Measurements from ENCODE around the gene MED28.

The MED28 gene

DNA sequence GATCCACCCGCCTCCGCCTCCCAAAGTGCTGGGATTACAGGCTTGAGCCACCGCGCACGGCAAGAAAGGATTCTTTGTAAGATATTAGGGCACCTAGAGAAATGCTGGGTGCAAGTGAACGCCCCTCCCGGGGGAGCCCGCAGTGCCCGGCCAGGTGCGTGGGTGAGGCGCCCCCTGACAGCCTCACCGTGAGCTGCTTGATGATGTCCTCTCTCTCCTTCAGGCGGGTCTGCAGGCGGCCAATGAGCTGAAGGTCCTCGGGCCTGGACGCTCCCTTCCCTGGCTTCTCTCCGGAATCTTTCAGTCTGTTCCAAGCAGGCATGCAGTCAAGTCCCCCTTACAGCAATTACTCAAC, 21.9 kb downstream of the MED28 start:
- H3K36me3 ChIP-seq (ENCODE audit: control insufficient read depth, insufficient read depth, low read length), result peaks cover 5% of the 10 kb centered on the region
- H3K4me1 ChIP-seq (ENCODE audit: control insufficient read depth, low read depth, low read length), result no peaks in the 10 kb centered on the region
- H3K18ac ChIP-seq (ENCODE audit: low read length), result no peak overlapping the region
- no peak overlapping the region for H3K4me2 ChIP-seq (ENCODE audit: low read length)
- no peak overlapping the region for H2BK5ac ChIP-seq (ENCODE audit: low read length)
- no peak overlapping the region for H2AK5ac ChIP-seq (ENCODE audit: low read length)
- H3K23ac ChIP-seq (ENCODE audit: low read length), result no peak overlapping the region
- H3K79me2 ChIP-seq (ENCODE audit: control insufficient read depth, insufficient read depth, low read length), result no peaks in the 10 kb centered on the region
- no peaks in the 10 kb centered on the region for H3K27me3 ChIP-seq (ENCODE audit: insufficient read depth, low read length, poor library complexity)
- no peak overlapping the region for H4K8ac ChIP-seq (ENCODE audit: low read depth, low read length)
- no peak overlapping the region for H2BK15ac ChIP-seq (replicated peaks; ENCODE audit: low read depth)
- H3K4ac ChIP-seq (ENCODE audit: low read depth, low read length), result no peak overlapping the region
- no peak overlapping the region for H4K5ac ChIP-seq (ENCODE audit: low read length)
- DNase-seq, result no peak
- no peak overlapping the region for H3K9ac ChIP-seq (ENCODE audit: low read length)
- no peak overlapping the region for H3K56ac ChIP-seq (ENCODE audit: low read length)
- H3K79me1 ChIP-seq (ENCODE audit: low read length), result no peaks in the 10 kb centered on the region
- H3K4me3 ChIP-seq (ENCODE audit: low read length), result no peak overlapping the region
- WGBS (ENCODE audit: extremely low coverage, insufficient coverage, low lambda C conversion rate), result no CpG with 5 or more reads among the region's 17 CpGs
- H3K27ac ChIP-seq (ENCODE audit: low read depth, low read length), result no peak overlapping the region
- H2BK120ac ChIP-seq (ENCODE audit: low read depth, low read length), result no peak overlapping the region

DNA sequence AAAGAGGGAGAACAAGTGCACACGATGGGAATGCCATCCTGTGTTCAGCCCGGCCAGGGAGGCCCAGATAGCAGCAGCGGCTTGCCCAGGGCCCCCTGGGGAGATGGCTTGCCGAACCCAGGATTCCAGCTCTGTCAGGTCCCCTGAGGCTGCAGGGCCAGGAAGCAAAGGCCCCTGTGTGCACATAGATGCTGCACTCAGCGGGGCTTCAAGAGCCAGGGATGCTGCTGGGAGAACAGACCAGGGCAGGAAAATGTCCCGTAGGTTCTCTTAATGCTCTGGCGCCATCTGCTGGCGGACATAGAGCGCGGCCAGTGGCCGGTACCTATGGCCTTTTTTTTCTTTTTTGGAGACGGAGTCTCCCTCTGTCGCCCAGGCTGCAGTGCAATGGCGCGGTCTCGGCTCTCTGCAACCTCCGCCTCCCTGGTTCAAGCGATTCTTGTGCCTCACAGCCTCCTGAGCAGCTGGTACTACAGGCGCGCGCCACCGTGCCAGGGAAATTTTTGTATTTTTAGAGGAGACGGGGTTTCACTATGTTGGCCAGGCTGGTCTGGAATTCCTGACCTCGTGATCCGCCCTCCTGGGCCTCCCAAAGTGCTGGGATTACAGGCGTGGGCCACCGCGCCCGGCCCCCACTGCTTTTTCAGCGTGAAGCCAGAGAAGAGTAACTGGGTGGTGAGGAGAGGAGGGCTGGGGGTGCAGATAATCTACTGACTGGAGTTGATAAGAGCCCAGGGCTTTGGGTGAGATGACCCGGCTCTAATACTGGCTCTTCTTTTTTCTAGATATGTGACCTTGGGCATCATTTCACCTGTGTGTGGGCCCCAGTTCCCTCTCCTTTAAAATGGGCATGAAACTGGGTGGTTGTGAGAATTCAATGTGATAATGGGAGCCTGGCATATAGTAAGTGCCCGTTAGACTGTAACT, 22.5 kb downstream of the MED28 start:
- Histone ChIP-seq H4K8ac (ENCODE audit: low read depth, low read length) (no peak overlapping the region), H4K5ac (ENCODE audit: low read length) (no peak overlapping the region), H3K79me1 (ENCODE audit: low read length) (no peaks in the 10 kb centered on the region), H3K23ac (ENCODE audit: low read length) (no peak overlapping the region), H3K79me2 (ENCODE audit: control insufficient read depth, insufficient read depth, low read length) (no peaks in the 10 kb centered on the region), H2BK5ac (ENCODE audit: low read length) (no peak overlapping the region), H3K18ac (ENCODE audit: low read length) (no peak overlapping the region), H3K4me1 (ENCODE audit: control insufficient read depth, low read depth, low read length) (no peaks in the 10 kb centered on the region), H2AK5ac (ENCODE audit: low read length) (no peak overlapping the region), H2BK120ac (ENCODE audit: low read depth, low read length) (no peak overlapping the region), H3K27ac (ENCODE audit: low read depth, low read length) (no peak overlapping the region), H3K56ac (ENCODE audit: low read length) (no peak overlapping the region), H3K9ac (ENCODE audit: low read length) (no peak overlapping the region), H3K4ac (ENCODE audit: low read depth, low read length) (no peak overlapping the region), H2BK15ac (replicated peaks; ENCODE audit: low read depth) (no peak overlapping the region), H3K4me3 (ENCODE audit: low read length) (no peak overlapping the region), H3K4me2 (ENCODE audit: low read length) (no peak overlapping the region), H3K36me3 (ENCODE audit: control insufficient read depth, insufficient read depth, low read length) (peaks cover 5% of the 10 kb centered on the region), H3K27me3 (ENCODE audit: insufficient read depth, low read length, poor library complexity) (no peaks in the 10 kb centered on the region)
- no CpG with 5 or more reads among the region's 32 CpGs for WGBS (ENCODE audit: extremely low coverage, insufficient coverage, low lambda C conversion rate)
- DNase-seq, result peak; percentile 88

DNA sequence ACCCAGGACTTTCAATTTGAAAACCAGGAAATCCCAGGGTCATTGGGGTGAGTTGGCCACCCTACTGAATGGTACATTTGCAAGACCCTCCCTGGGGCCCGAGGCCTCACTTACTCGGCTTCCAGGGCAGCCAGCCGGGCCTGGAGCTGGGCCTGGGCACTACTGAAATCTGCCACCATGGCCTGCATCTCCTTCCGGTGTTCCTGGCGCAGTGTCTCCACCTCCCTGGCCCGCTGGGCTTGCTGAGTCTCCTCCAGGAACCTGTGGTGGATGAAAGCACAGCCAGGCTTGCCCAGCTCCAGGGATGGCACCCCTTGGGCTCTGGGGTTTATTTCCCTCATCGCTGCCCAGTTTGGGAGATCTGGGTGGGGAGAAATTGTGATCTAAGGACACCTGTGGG, 24.7 kb downstream of the MED28 start:
- Histone ChIP-seq H3K4me3 (ENCODE audit: low read length) (no peak overlapping the region), H2BK15ac (replicated peaks; ENCODE audit: low read depth) (no peak overlapping the region), H3K4ac (ENCODE audit: low read depth, low read length) (no peak overlapping the region), H3K36me3 (ENCODE audit: control insufficient read depth, insufficient read depth, low read length) (peaks cover 3% of the 10 kb centered on the region), H3K9ac (ENCODE audit: low read length) (no peak overlapping the region), H3K23ac (ENCODE audit: low read length) (no peak overlapping the region), H3K79me1 (ENCODE audit: low read length) (no peaks in the 10 kb centered on the region), H3K27me3 (ENCODE audit: insufficient read depth, low read length, poor library complexity) (peaks cover 2% of the 10 kb centered on the region), H4K8ac (ENCODE audit: low read depth, low read length) (no peak overlapping the region), H3K27ac (ENCODE audit: low read depth, low read length) (no peak overlapping the region), H2BK5ac (ENCODE audit: low read length) (no peak overlapping the region), H3K4me1 (ENCODE audit: control insufficient read depth, low read depth, low read length) (no peaks in the 10 kb centered on the region), H3K56ac (ENCODE audit: low read length) (no peak overlapping the region), H3K79me2 (ENCODE audit: control insufficient read depth, insufficient read depth, low read length) (no peaks in the 10 kb centered on the region), H2AK5ac (ENCODE audit: low read length) (no peak overlapping the region), H3K4me2 (ENCODE audit: low read length) (no peak overlapping the region), H4K5ac (ENCODE audit: low read length) (no peak overlapping the region), H3K18ac (ENCODE audit: low read length) (no peak overlapping the region), H2BK120ac (ENCODE audit: low read depth, low read length) (no peak overlapping the region)
- WGBS (ENCODE audit: extremely low coverage, insufficient coverage, low lambda C conversion rate), result no CpG with 5 or more reads among the region's 7 CpGs
- DNase-seq, result no peak

DNA sequence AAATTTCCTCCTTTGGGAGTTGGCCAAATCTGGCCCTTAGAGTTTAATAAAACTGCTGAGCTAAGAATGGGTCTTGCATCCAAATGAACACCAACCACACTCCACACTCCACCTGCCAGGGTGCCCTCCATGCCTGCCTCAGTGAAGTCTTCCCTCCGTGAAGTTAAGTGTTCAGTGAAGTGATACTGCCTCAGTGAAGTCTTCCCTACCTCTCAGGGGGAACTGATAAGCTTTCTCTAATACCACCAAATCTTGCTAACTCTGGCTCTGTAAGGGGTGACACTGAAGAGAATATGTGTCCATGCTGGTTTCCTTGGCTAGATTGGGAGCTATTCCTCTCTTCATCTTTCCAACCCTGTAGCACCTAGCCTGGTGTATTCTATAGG, 27.9 kb downstream of the MED28 start:
- H3K79me2 ChIP-seq (ENCODE audit: control insufficient read depth, insufficient read depth, low read length), result no peaks in the 10 kb centered on the region
- no peak overlapping the region for H3K27ac ChIP-seq (ENCODE audit: low read depth, low read length)
- no peaks in the 10 kb centered on the region for H3K4me1 ChIP-seq (ENCODE audit: control insufficient read depth, low read depth, low read length)
- H2BK120ac ChIP-seq (ENCODE audit: low read depth, low read length), result no peak overlapping the region
- no peak overlapping the region for H3K4me3 ChIP-seq (ENCODE audit: low read length)
- no peak overlapping the region for H3K9ac ChIP-seq (ENCODE audit: low read length)
- no peak overlapping the region for H4K5ac ChIP-seq (ENCODE audit: low read length)
- no peaks in the 10 kb centered on the region for H3K79me1 ChIP-seq (ENCODE audit: low read length)
- H2BK15ac ChIP-seq (replicated peaks; ENCODE audit: low read depth), result no peak overlapping the region
- DNase-seq, result no peak
- no peak overlapping the region for H3K4ac ChIP-seq (ENCODE audit: low read depth, low read length)
- H2AK5ac ChIP-seq (ENCODE audit: low read length), result no peak overlapping the region
- no peak overlapping the region for H3K4me2 ChIP-seq (ENCODE audit: low read length)
- no peak overlapping the region for H3K18ac ChIP-seq (ENCODE audit: low read length)
- H2BK5ac ChIP-seq (ENCODE audit: low read length), result no peak overlapping the region
- H3K56ac ChIP-seq (ENCODE audit: low read length), result no peak overlapping the region
- H3K27me3 ChIP-seq (ENCODE audit: insufficient read depth, low read length, poor library complexity), result peaks cover 2% of the 10 kb centered on the region
- WGBS (ENCODE audit: extremely low coverage, insufficient coverage, low lambda C conversion rate), result no CpG with 5 or more reads among the region's 1 CpG
- H4K8ac ChIP-seq (ENCODE audit: low read depth, low read length), result no peak overlapping the region
- peaks cover 3% of the 10 kb centered on the region for H3K36me3 ChIP-seq (ENCODE audit: control insufficient read depth, insufficient read depth, low read length)
- H3K23ac ChIP-seq (ENCODE audit: low read length), result no peak overlapping the region

DNA sequence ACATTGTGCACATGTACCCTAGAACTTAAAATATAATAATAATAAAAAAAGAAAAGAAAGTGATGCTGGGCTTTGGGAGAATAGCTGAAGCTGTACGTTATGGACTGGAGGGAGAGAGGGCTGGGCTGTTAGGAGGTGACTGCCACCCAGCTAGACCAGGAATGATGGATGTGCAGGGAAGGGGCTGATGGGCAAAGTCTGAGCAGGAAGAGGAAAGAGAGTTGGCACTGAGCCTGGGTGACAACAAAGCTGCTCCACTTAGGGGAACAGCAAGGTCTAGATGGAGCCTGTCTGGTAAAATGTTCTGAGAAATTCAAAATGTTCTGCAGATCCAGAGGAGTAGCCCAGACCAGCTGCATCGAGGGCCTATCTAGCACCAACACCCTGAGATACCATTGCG, 32.3 kb downstream of the MED28 start:
- H4K5ac ChIP-seq (ENCODE audit: low read length), result no peak overlapping the region
- H3K27me3 ChIP-seq (ENCODE audit: insufficient read depth, low read length, poor library complexity), result peaks cover 2% of the 10 kb centered on the region
- DNase-seq, result no peak
- no peak overlapping the region for H2BK120ac ChIP-seq (ENCODE audit: low read depth, low read length)
- no CpG with 5 or more reads among the region's 3 CpGs for WGBS (ENCODE audit: extremely low coverage, insufficient coverage, low lambda C conversion rate)
- H3K4ac ChIP-seq (ENCODE audit: low read depth, low read length), result no peak overlapping the region
- no peak overlapping the region for H3K56ac ChIP-seq (ENCODE audit: low read length)
- H2BK15ac ChIP-seq (replicated peaks; ENCODE audit: low read depth), result no peak overlapping the region
- no peak overlapping the region for H3K27ac ChIP-seq (ENCODE audit: low read depth, low read length)
- H3K23ac ChIP-seq (ENCODE audit: low read length), result no peak overlapping the region
- no peak overlapping the region for H3K18ac ChIP-seq (ENCODE audit: low read length)
- H3K36me3 ChIP-seq (ENCODE audit: control insufficient read depth, insufficient read depth, low read length), result no peaks in the 10 kb centered on the region
- no peak overlapping the region for H2AK5ac ChIP-seq (ENCODE audit: low read length)
- H3K4me3 ChIP-seq (ENCODE audit: low read length), result no peak overlapping the region
- no peak overlapping the region for H2BK5ac ChIP-seq (ENCODE audit: low read length)
- H3K4me2 ChIP-seq (ENCODE audit: low read length), result no peak overlapping the region
- H3K79me2 ChIP-seq (ENCODE audit: control insufficient read depth, insufficient read depth, low read length), result no peaks in the 10 kb centered on the region
- no peak overlapping the region for H4K8ac ChIP-seq (ENCODE audit: low read depth, low read length)
- H3K4me1 ChIP-seq (ENCODE audit: control insufficient read depth, low read depth, low read length), result no peaks in the 10 kb centered on the region
- no peak overlapping the region for H3K9ac ChIP-seq (ENCODE audit: low read length)
- H3K79me1 ChIP-seq (ENCODE audit: low read length), result no peaks in the 10 kb centered on the region

Data from mesendoderm (in vitro differentiated cells).